ENCODE data around the gene DTD1. TPM values are rescaled to one million over a fixed set of nuclear protein-coding genes. Genes with fewer than 3 reads are reported as not detected.

DTD1 gene
- total RNA-seq, 3 donors from 2014 or later (not counting 1 experiment from before 2014, with no cell fraction given): 23.4 to 28.4 (median 24.1) TPM

- no peak for TF ChIP-seq CTCF (IDR thresholded peaks at IDR 0.05)
- no peak for DNase-seq
- H3K36me3 Mint-ChIP-seq: no peaks in the 10 kb centered on the region
- ATAC-seq: no peak
- H3K4me3 Mint-ChIP-seq: no peak overlapping the region
- WGBS (ENCODE audit: insufficient coverage): 98% methylated on average over 2 of the region's 2 CpGs
- Histone ChIP-seq H3K36me3 (ENCODE audit: control insufficient read depth, insufficient read depth, low read length) (no peaks in the 10 kb centered on the region), H3K4me1 (ENCODE audit: control insufficient read depth, insufficient read depth, low read length) (peaks cover 24% of the 10 kb centered on the region), H3K27ac (ENCODE audit: low read length) (peak overlapping the region; percentile 74), H3K27me3 (ENCODE audit: control insufficient read depth, insufficient read depth, low read length) (no peaks in the 10 kb centered on the region), H3K4me3 (ENCODE audit: low read length) (no peak overlapping the region), H3K9me3 (ENCODE audit: control insufficient read depth, insufficient read depth, low read length) (no peaks in the 10 kb centered on the region)
- H3K4me1 Mint-ChIP-seq: peaks cover 26 to 44% of the 10 kb centered on the region in 2 donors
- H3K27ac Mint-ChIP-seq: peak overlapping the region; percentile 75 to 88
- intact Hi-C loops (cut with micrococcal nuclease): no loop called here
- H3K27me3 Mint-ChIP-seq (ENCODE audit: low read depth in 2 of 2): no peaks in the 10 kb centered on the region
- H3K9me3 Mint-ChIP-seq: no peaks in the 10 kb centered on the region
Measured at GRCh38 chr20:18738888-18739287, 151.0 kb downstream of the DTD1 start.

- Mint-ChIP-seq H3K9me3 (no peaks in the 10 kb centered on the region), H3K4me1 (peaks cover 26 to 44% of the 10 kb centered on the region in 2 donors), H3K4me3 (peak overlapping the region; percentile 46), H3K36me3 (no peaks in the 10 kb centered on the region), H3K27me3 (ENCODE audit: low read depth in 2 of 2) (no peaks in the 10 kb centered on the region), H3K27ac (peak overlapping the region; percentile 75 to 88)
- H3K9me3 ChIP-seq (ENCODE audit: control insufficient read depth, insufficient read depth, low read length): no peaks in the 10 kb centered on the region
- H3K27ac ChIP-seq (ENCODE audit: low read length): peak overlapping the region; percentile 74
- no peak for TF ChIP-seq CTCF (IDR thresholded peaks at IDR 0.05)
- H3K27me3 ChIP-seq (ENCODE audit: control insufficient read depth, insufficient read depth, low read length): no peaks in the 10 kb centered on the region
- peaks cover 24% of the 10 kb centered on the region for H3K4me1 ChIP-seq (ENCODE audit: control insufficient read depth, insufficient read depth, low read length)
- H3K4me3 ChIP-seq (ENCODE audit: low read length): no peak overlapping the region
- peak in 2 of 3 donors; percentile 45 to 80 for ATAC-seq
- no peak for DNase-seq
- intact Hi-C loops (cut with micrococcal nuclease): no loop called here
- WGBS (ENCODE audit: insufficient coverage): 70% methylated on average over 4 of the region's 4 CpGs
- no peaks in the 10 kb centered on the region for H3K36me3 ChIP-seq (ENCODE audit: control insufficient read depth, insufficient read depth, low read length)
Measured at GRCh38 chr20:18739751-18740166, 151.9 kb downstream of the DTD1 start.

GRCh38 chr20:18740726-18741125 lies 152.9 kb downstream of the DTD1 start:
- intact Hi-C loops (cut with micrococcal nuclease): no loop called here
- no peak overlapping the region for H3K4me3 ChIP-seq (ENCODE audit: low read length)
- no peaks in the 10 kb centered on the region for H3K27me3 Mint-ChIP-seq (ENCODE audit: low read depth in 2 of 2)
- H3K36me3 Mint-ChIP-seq: no peaks in the 10 kb centered on the region
- H3K27ac Mint-ChIP-seq: no peak overlapping the region
- DNase-seq (no peak), ATAC-seq (no peak)
- 100% methylated on average over 1 of the region's 3 CpGs for WGBS (ENCODE audit: insufficient coverage)
- H3K4me3 Mint-ChIP-seq: no peak overlapping the region
- H3K27me3 ChIP-seq (ENCODE audit: control insufficient read depth, insufficient read depth, low read length): no peaks in the 10 kb centered on the region
- no peaks in the 10 kb centered on the region for H3K9me3 Mint-ChIP-seq
- H3K27ac ChIP-seq (ENCODE audit: low read length): no peak overlapping the region
- TF ChIP-seq CTCF (IDR thresholded peaks at IDR 0.05): no peak
- H3K4me1 ChIP-seq (ENCODE audit: control insufficient read depth, insufficient read depth, low read length): peaks cover 24% of the 10 kb centered on the region
- H3K9me3 ChIP-seq (ENCODE audit: control insufficient read depth, insufficient read depth, low read length): no peaks in the 10 kb centered on the region
- H3K36me3 ChIP-seq (ENCODE audit: control insufficient read depth, insufficient read depth, low read length): peaks cover 2% of the 10 kb centered on the region
- peaks cover 26 to 44% of the 10 kb centered on the region in 2 donors for H3K4me1 Mint-ChIP-seq

GRCh38 chr20:18742841-18743240 lies 155.0 kb downstream of the DTD1 start:
- ATAC-seq (no peak), DNase-seq (no peak)
- H3K36me3 ChIP-seq (ENCODE audit: control insufficient read depth, insufficient read depth, low read length): peaks cover 2% of the 10 kb centered on the region
- no peaks in the 10 kb centered on the region for H3K9me3 ChIP-seq (ENCODE audit: control insufficient read depth, insufficient read depth, low read length)
- Mint-ChIP-seq H3K27me3 (ENCODE audit: low read depth in 2 of 2) (no peaks in the 10 kb centered on the region), H3K36me3 (no peaks in the 10 kb centered on the region), H3K9me3 (no peaks in the 10 kb centered on the region), H3K4me3 (no peak overlapping the region), H3K4me1 (peaks cover 19 to 29% of the 10 kb centered on the region in 2 donors), H3K27ac (no peak overlapping the region)
- H3K4me3 ChIP-seq (ENCODE audit: low read length): no peak overlapping the region
- peaks cover 15% of the 10 kb centered on the region for H3K4me1 ChIP-seq (ENCODE audit: control insufficient read depth, insufficient read depth, low read length)
- WGBS (ENCODE audit: insufficient coverage): 81% methylated on average over 3 of the region's 3 CpGs
- H3K27me3 ChIP-seq (ENCODE audit: control insufficient read depth, insufficient read depth, low read length): no peaks in the 10 kb centered on the region
- TF ChIP-seq CTCF (IDR thresholded peaks at IDR 0.05): no peak
- intact Hi-C loops (cut with micrococcal nuclease): no loop called here
- no peak overlapping the region for H3K27ac ChIP-seq (ENCODE audit: low read length)
